Measurements from ENCODE around the gene LCTL.

LCTL gene

DNA sequence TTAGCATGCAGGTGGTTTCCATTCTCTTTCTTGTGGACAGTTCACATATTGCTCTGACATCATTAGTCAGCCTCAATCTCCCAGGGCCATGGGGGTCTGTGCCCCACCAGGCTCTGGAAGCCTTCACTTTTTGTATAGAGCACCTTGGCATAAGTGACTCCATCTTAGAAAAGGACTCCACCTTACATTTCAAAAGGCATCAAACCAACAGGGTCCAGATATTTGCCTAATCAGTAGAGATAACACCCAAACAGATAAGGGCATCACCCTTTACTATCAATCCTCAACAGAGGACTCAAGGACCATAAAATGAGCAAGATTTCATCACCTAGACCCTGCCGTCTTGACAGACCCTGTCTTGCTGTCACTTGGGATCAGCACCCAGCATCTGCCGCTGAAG is 35.7 kb upstream of the LCTL start:
- H3K36me3 ChIP-seq (ENCODE audit: control insufficient read depth, low read length): no peaks in the 10 kb centered on the region
- H3K27ac ChIP-seq (ENCODE audit: low read depth, low read length): no peak overlapping the region
- H3K4me1 ChIP-seq (ENCODE audit: control insufficient read depth, low read length): no peaks in the 10 kb centered on the region
- no peaks in the 10 kb centered on the region for H3K79me2 ChIP-seq (ENCODE audit: control insufficient read depth, low read length)
- H3F3A ChIP-seq (ENCODE audit: control insufficient read depth, insufficient read depth): no peaks in the 10 kb centered on the region
- H3K4me3 ChIP-seq (ENCODE audit: low read length): no peak overlapping the region
- H3K4me2 ChIP-seq (ENCODE audit: low read length): no peak overlapping the region
- TF ChIP-seq, protein P1, sequence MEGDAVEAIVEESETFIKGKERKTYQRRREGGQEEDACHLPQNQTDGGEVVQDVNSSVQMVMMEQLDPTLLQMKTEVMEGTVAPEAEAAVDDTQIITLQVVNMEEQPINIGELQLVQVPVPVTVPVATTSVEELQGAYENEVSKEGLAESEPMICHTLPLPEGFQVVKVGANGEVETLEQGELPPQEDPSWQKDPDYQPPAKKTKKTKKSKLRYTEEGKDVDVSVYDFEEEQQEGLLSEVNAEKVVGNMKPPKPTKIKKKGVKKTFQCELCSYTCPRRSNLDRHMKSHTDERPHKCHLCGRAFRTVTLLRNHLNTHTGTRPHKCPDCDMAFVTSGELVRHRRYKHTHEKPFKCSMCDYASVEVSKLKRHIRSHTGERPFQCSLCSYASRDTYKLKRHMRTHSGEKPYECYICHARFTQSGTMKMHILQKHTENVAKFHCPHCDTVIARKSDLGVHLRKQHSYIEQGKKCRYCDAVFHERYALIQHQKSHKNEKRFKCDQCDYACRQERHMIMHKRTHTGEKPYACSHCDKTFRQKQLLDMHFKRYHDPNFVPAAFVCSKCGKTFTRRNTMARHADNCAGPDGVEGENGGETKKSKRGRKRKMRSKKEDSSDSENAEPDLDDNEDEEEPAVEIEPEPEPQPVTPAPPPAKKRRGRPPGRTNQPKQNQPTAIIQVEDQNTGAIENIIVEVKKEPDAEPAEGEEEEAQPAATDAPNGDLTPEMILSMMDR (IDR thresholded peaks at IDR 0.05; ENCODE audit: low read depth, low read length, poor library complexity, severe bottlenecking): no peak
- no peak for TF ChIP-seq EZH2phosphoT487 (IDR thresholded peaks at IDR 0.05; ENCODE audit: borderline replicate concordance, low read length)
- peaks cover 5% of the 10 kb centered on the region for H3K27me3 ChIP-seq (ENCODE audit: control insufficient read depth, low read length)
- H3K9me2 ChIP-seq (replicated peaks; ENCODE audit: control insufficient read depth, low read length): no peaks in the 10 kb centered on the region
- H4K20me1 ChIP-seq (ENCODE audit: control insufficient read depth, insufficient read depth, low read depth, low read length): no peaks in the 10 kb centered on the region
- H3K9me3 ChIP-seq (ENCODE audit: control insufficient read depth, insufficient read depth, low read length): no peaks in the 10 kb centered on the region

DNA sequence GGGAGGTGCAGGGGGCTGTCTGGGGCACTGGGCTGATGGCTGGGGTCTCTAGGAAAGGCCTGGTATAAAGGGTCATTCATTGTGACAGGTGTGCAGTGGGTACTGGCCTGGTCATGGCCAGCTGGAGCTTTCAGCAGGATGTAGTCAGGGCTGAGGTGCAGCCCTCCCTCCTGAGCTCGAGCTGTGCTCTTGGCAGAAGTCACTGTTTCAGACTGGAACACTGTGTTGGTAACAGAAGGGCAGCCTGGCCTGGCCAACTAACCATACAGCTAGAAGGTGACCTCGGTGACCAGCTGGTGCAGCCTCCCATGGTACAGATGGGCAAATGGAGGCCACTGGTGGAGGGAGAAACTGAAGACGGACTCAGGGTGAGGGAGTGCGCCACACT is 34.4 kb upstream of the LCTL start:
- H3K9me2 ChIP-seq (replicated peaks; ENCODE audit: control insufficient read depth, low read length): no peaks in the 10 kb centered on the region
- no peak overlapping the region for H3K27ac ChIP-seq (ENCODE audit: low read depth, low read length)
- no peak overlapping the region for H3K4me2 ChIP-seq (ENCODE audit: low read length)
- H4K20me1 ChIP-seq (ENCODE audit: control insufficient read depth, insufficient read depth, low read depth, low read length): no peaks in the 10 kb centered on the region
- H3F3A ChIP-seq (ENCODE audit: control insufficient read depth, insufficient read depth): no peaks in the 10 kb centered on the region
- no peak for TF ChIP-seq EZH2phosphoT487 (IDR thresholded peaks at IDR 0.05; ENCODE audit: borderline replicate concordance, low read length)
- TF ChIP-seq, protein P1 (IDR thresholded peaks at IDR 0.05; ENCODE audit: low read depth, low read length, poor library complexity, severe bottlenecking): no peak
- no peaks in the 10 kb centered on the region for H3K9me3 ChIP-seq (ENCODE audit: control insufficient read depth, insufficient read depth, low read length)
- no peaks in the 10 kb centered on the region for H3K36me3 ChIP-seq (ENCODE audit: control insufficient read depth, low read length)
- H3K79me2 ChIP-seq (ENCODE audit: control insufficient read depth, low read length): no peaks in the 10 kb centered on the region
- H3K4me1 ChIP-seq (ENCODE audit: control insufficient read depth, low read length): no peaks in the 10 kb centered on the region
- H3K27me3 ChIP-seq (ENCODE audit: control insufficient read depth, low read length): peaks cover under 1% of the 10 kb centered on the region; the same call in 1 of the 2 replicates
- H3K4me3 ChIP-seq (ENCODE audit: low read length): no peak overlapping the region

DNA sequence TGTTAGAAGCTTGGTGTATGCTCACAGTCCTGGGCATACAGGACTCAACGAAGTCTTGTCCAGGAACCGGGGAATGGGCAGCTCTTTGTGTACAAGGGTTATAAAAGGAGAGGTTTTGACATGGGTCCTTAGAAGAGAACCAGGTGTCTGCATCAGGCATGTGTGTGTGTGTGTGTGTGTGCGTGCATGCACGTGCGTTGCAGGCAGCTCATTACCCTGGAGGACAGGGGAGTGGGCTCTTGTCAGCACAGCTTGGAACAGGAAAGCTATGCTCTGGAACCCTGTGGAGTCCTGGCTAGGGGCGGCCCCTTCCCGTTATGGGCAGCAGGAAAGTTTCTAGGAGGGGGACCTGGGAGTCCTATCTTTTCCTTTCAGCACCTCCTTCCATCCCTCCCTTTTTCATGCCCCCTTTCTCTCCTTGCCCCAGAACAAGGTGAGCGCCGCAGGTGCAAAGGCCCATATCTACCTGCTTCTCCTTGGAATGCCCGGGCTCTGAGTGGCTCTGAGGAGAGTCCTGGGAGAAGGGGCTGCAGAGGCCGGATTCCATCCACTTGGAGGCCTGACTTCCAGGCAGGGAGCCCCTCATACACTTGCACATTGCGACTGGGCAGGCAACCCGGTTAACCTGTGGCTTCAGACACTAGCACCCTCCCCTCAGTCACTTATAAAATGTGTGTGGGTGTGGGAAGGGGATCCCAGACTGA is 33.9 kb upstream of the LCTL start:
- H3K36me3 ChIP-seq (ENCODE audit: control insufficient read depth, low read length): no peaks in the 10 kb centered on the region
- H3F3A ChIP-seq (ENCODE audit: control insufficient read depth, insufficient read depth): no peaks in the 10 kb centered on the region
- no peaks in the 10 kb centered on the region for H3K9me2 ChIP-seq (replicated peaks; ENCODE audit: control insufficient read depth, low read length)
- no peaks in the 10 kb centered on the region for H4K20me1 ChIP-seq (ENCODE audit: control insufficient read depth, insufficient read depth, low read depth, low read length)
- H3K4me1 ChIP-seq (ENCODE audit: control insufficient read depth, low read length): no peaks in the 10 kb centered on the region
- no peaks in the 10 kb centered on the region for H3K9me3 ChIP-seq (ENCODE audit: control insufficient read depth, insufficient read depth, low read length)
- H3K4me2 ChIP-seq (ENCODE audit: low read length): no peak overlapping the region
- no peaks in the 10 kb centered on the region for H3K79me2 ChIP-seq (ENCODE audit: control insufficient read depth, low read length)
- H3K4me3 ChIP-seq (ENCODE audit: low read length): no peak overlapping the region
- no peak overlapping the region for H3K27ac ChIP-seq (ENCODE audit: low read depth, low read length)
- no peaks in the 10 kb centered on the region; the same call in 1 of the 2 replicates for H3K27me3 ChIP-seq (ENCODE audit: control insufficient read depth, low read length)
- TF ChIP-seq EZH2phosphoT487 (IDR thresholded peaks at IDR 0.05; ENCODE audit: borderline replicate concordance, low read length): no peak
- TF ChIP-seq, protein P1 (IDR thresholded peaks at IDR 0.05; ENCODE audit: low read depth, low read length, poor library complexity, severe bottlenecking): no peak

Measured in DOHH2 (cell line).